Mammary epithelial cell (primary cell): ENCODE measurements around the gene PPP5C.

Source experiments
- CTCF ChIP-seq, 2 donors: IDR thresholded peaks in 1 of 2; conservative IDR thresholded peaks in 1 of 2; 2 replicates each; pipeline ENCODE4 v1.5.1; 2011 to 2012; ENCODE audit warnings: inconsistent platforms in 2 of 2, low read length in 2 of 2, mild to moderate bottlenecking in 2 of 2, control low read depth in 1 of 2, low read depth in 1 of 2; ENCODE audit not compliant: insufficient read depth in 1 of 2; ENCODE audit errors: extremely low read depth in 1 of 2
- EZH2 ChIP-seq: IDR thresholded peaks from 2 replicates; pipeline ENCODE4 v1.6.1; 2012; ENCODE audit warnings: low read length, inconsistent platforms, borderline replicate concordance

- no peak for TF ChIP-seq CTCF (conservative IDR thresholded peaks at IDR 0.05 in 1 of 2, IDR thresholded peaks at IDR 0.05 in 1 of 2; ENCODE audit: extremely low read depth in 1 of 2, insufficient read depth in 1 of 2, low read depth in 1 of 2, low read length in 2 of 2)
- TF ChIP-seq EZH2, result no peak
These were observed 36.4 kb downstream of the PPP5C start for GRCh38 chr19:46383171-46383815.
